Activated gamma-delta T cell treated with anti-CD3 and anti-CD28 coated beads, Interleukin-2, amount 50 U/mL, for 16 hours (primary cell): Measurements from ENCODE around the gene HPGDS.
"Not testable (repeated sequence)": the region's sequence is repeated elsewhere in the genome, so short reads cannot be mapped to it uniquely, and the experiment has no call there.

Source experiments
- DNase-seq: peaks from one replicate; pipeline ENCODE4 v3.0.0-alpha.2; 2020; ENCODE audit warnings: low read depth

HPGDS gene

DNA sequence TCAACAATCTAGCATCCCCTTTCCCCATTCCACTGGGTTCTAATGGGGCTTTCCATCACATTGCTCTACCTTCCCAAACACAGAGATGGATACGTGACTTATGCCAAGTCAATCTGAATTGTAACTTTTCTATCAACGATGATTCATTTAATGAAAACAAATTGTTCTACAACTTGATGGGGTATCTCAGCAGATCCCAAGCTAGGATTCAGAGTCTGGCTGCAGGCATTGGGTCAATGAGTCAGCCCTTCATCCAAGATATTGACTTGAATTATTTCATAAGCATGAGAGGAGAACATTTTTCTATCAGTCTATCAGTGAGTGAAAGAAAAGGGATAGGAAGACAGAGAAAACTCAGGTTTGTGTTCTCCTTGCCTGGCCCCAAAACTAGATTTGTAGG lies 15.0 kb upstream of the HPGDS start:
- DNase-seq = no peak

DNA sequence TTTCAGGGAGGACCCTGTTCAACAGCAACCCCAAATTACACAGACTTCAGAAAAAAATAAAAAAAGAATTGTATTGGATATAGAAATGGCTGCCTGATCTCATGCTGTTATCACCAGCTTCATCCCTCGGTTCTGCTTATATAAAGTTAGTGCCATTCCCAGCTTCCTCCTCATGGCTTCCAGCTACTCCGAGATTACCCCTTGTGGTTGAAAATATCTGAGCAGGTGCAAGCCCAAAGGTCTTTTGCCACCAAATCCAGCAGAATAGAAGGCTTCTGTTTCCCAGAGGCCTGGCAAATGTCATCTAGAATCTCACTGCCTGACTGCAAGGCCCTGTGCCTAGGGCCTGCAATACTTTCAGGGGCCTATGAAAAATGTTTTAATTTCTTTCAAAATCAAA lies 13.8 kb upstream of the HPGDS start:
- DNase-seq = no peak

DNA sequence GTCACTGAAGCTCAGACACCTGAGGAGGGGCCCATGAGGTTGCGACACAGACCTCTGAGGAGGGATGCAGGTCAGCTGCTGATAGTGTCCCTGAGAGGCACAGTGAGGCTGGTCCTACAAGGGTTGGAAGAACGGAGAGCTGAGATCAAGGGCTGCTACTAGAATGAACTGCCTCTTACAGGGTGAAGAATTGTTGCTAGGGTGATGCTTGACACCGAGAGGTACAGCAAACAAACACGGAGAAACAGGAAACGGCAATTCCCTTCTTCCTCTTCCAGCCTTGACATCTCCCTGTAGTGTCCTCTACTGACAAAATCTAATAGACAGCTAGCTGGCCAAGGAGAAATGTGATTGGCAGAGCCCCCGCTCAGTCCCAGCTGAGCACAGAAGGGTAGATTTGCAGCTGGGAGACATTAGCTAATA lies 11.8 kb upstream of the HPGDS start:
- DNase-seq = no peak

DNA sequence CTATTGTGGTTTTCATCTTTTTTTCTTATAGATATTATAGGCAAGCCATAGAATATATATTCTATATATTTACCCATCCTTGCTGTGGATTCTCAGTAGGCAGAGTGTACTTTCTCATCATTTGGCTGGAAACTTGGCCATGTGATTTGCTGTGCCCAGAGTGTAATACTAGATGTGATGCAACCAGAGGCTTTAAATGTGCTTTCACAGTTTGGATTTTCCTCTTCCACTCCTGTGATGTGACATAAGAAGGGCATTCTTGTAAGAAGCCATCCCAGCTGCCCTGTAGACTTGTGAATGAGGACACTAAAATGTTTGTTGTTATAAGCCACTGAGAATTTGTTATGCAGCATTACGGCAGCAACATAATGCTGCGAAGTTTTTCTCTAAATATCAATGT lies 10.4 kb upstream of the HPGDS start:
- DNase-seq = no peak

DNA sequence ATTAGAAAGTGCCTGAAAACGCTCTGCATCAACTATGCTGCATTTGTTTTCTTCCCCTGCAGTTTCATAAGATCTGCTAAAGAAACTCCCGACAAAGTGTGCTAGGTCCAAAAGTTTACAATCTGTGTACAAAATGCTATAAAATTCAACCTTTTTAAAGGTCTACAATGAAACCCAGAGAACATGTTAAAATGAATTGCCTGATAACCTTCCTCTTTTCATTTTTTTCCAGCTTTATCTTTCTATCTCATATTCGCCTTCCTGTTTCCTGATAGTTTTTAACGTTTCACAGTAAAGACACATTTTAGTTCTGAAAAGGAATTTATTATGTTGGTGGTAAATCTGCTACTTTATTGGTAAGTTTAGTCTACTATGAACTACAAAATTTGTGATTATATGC lies 9.5 kb upstream of the HPGDS start:
- no peak for DNase-seq

DNA sequence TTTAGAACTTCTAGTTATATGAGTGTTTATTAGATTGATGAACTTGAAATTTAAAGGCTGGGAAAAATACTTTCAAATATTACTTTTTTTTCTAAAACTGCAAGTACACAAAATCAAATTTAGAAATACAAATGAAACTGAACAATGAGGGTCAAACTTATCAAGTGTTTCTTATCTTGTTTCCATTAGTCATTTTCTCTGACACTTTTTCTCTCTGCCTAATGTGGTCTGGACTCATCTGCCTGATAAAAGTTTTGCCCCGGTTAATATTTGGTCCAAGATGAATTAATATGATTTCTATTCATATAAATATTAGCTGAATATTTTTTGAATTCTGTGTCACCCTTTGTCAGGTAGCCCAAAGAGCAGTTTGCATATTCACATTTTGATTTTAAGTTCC lies 8.7 kb upstream of the HPGDS start:
- no peak for DNase-seq

DNA sequence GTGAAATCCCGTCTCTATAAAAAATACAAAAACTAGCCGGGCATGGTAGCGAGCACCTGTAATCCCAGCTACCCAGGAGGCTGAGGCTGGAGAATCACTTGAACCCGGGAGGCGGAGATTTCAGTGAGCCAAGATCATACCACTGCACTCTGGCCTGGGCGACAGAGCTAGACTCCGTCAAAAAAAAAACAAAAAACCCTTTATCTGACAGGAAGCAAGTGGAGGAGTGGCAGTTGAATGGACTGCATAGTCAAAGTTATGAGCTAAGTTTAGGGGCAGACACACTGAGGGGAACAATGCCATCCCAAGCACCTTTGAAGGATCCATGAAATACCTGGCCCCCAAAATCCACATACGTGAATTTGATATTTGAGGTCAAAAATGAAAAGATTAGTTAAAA lies 7.5 kb upstream of the HPGDS start:
- DNase-seq = no peak

DNA sequence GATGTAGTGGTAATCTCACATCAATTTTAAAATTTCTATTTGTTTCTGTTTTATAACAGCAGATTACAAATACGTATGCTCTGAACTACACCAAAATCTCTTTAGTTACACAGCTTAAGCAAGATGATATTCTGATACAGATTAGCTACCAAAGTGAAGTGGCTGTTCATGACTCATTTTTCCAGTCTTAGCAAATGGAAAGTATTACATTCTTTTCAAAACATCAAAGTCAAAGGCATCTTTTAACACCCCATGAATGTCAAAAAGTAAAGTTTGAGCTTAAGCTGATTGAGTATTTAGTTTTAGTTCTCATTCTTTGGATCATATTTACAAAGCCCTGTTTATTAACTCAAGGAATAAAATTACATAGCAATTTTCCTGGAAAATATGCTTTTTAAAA lies 6.6 kb upstream of the HPGDS start:
- DNase-seq = no peak

DNA sequence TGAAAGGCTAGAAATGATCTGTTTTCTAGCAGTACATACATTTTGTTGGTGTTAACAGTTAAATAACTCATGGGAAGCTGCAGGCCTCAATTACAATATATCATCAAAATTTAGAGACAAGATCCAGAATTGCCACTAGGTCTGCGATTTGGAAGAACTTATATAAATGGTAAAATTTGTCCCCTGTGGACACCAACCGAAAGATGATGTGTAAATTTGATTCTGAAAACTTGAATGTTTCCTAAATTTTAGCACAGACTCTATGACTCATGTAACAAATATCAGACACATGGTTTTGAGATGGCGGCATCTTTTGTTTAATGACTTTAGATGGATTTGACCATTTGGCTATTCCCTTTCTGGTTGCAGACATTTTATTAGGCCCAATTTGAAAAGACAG lies 6.0 kb upstream of the HPGDS start:
- no peak for DNase-seq

DNA sequence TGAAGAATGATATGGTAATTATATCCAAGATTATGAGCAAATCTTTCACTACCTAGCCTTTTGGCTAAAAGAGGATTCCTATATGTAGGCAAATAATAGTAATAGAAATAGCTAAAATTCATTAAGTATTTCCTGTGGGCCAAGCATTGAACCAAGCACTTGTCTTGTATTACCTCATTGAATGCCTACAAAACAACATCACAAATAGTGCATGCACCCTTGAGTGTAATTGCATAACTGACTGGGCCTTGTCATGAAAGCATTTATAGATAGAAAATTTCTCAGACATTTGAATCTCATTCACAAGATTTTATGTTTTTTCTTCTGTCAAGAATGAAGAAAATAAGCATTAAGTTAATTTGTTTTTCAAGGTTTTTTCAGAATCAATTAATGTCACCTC lies 3.9 kb upstream of the HPGDS start:
- DNase-seq = no peak

DNA sequence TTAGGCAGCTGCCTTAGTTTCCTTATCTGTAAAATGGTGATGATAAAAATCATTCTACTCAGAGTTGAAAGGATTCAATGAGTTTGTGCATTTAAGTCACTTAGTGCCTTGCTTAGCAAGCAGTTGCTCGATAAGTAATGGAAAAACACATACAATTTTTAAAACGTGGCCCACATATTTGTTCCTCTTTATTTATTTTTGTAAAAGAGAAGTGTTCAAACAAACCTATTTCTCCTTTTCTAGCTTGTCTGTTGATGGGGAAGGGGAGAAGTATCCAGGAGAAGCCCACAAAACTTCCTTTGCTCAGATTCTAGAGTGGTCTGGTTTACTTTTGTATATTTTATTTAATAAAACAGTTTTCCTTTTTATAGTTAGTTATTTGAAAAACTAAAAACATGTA lies 3.3 kb upstream of the HPGDS start:
- DNase-seq = no peak

DNA sequence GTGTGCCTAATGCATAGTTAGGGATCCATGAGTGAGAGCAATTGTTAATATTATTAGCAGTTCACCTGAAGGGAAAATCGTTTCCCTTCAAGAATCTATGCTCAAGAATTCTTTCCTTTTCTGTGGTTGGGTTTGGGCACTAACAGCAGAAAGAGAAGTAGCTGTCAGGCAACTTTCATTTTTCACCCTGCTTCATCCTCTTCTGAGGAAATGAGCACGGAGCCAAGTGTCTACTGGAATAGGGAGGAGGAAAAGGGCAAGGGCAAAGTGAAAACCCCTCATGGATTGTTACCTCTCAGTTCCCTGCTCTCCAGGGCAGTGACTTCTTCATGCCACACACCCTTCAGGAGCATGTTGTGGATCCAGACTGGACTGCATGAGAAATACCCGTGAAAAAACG lies 2.6 kb upstream of the HPGDS start:
- DNase-seq = no peak

DNA sequence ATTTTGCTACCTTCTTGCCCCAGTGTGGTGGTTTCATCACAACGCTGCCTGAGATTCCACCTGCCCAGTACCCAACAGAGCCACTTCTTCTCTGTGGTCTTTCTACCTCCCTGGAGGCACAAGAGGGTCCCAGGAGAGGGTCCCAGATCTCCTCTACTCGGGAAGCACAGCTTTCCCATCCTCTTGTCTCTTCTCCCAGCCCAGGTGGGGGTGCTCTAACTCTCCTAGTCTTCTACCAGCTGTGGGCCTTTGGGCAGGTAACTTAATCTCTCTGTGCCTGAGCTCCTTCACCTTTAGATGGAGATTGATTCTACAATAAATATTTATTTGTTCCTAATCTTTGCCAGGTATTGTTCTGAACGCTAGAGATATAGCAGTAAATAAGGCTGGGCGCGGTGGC lies 1.8 kb upstream of the HPGDS start:
- DNase-seq = no peak

DNA sequence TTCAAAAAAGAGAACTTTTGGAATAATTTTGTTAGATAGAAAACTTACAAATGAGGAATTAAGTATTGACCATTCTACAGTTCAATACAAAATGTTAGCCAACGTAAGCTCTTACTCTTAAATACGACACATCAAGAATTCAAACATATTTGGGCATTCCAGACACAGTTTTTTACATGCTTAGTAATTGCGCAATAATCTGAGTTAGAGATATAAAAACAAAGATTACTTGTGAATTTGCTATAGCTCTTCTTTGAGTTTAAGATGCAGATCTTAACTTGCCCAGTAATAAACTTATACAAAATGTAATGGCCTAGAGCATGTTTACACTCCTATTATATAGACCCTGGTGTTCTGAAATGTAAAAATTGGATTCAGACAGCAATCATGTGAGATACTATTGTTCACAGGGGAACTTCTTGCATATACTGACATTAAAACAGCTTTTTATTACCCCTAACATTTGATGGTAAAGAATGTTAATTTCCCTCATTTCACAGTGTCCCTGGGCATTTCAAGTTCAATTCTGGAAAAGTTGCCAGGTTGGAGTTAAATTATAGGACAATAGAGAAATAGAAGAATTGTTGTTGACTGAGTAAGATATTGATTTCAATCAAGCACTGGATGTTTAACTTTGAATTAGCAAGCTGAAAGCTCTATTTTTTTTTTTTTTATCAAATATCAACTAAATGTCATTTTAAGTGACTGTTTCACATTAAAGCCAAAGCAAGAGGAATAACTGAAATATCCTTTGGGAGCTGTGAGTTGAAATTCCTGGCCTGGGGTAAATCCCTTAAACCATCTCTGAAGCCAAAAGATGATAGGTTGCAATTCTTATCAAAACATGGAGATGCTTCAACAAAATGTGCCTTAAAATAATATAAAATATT lies 910 bp downstream of the HPGDS start:
- DNase-seq = no peak

DNA sequence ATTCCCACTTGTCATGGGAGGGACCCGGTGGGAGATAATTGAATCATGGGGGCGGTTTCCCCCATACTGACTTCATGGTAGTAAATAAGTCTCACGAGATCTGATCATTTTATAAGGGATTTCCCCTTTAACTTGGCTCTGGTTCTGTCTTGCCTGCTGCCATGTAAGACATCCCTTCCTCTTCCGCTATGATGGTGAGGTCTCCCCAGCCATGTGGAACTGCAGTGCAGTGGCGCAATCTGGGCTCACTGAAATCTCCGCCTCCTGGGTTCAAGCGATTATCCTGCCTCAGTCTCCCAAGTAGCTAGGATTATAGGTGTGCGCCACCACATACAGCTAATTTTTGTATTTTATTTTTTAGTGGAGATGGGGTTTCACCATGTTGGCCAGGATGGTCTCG lies 2.9 kb downstream of the HPGDS start:
- no peak for DNase-seq

DNA sequence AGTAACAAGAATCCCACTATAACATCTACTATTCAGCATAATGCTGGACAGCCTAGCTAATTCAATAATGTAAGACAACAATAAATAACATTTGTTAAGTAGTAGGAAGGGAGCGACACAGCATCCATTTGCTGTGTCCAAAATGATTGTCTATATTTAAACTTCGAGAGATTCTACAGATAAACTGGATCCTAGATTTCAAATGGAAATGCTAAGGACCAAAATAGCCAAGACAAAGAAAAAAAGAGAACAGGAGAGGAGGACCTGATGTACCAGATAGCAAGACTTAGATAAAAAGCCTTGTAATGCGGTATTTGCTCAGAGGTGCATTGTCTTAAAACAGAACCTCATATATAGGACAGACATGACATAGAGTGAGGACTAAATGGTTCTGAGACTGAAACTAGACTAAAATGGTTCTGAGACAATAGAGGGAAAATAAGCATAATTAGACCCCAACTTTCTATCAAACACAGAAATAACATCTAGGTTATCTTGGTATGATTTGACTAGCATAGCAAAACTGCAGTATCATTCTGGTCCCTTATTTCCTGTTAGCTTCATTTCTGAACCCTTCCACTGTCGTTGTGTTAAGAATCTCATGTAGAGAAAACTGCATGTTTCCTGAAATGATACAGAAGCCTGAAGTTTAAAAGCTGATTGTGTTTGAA lies 3.8 kb downstream of the HPGDS start:
- DNase-seq = no peak

DNA sequence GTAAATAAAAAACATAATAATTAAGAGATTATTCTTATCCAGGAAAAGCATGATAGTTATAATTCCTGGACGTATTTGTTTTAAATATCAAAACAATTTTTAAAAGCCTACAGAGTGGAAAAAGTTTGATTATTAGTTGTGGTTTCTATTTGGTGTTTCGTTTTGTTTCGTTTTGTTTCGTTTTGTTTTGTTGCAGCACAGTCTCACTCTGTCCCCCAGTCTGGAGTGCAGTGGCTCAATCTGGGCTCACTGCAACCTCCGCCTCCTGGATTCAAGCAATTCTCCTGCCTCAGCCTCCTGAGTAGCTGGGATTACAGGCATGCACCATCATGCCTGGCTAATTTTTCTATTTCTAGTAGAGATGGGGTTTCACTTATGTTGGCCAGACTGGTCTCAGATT lies 5.8 kb downstream of the HPGDS start:
- not testable (repeated sequence) for DNase-seq

DNA sequence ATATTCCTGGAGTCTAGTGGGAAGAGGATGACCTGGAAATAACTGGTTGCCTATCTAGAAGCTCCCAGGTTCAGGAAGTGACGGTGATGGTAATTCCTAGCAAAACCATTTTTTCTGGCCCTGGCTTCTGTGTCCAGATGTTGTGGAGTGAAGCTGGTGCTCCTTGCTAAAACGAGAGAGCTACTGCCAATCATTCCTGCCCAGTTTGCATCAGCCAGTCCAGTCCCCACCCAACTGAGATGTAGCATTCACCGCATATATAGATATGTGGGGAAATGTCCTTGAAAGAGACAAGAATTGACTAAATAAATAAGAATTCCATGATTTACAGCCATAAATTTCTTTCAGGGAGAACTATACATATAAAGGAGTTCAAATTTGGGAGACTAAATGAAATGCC lies 6.3 kb downstream of the HPGDS start:
- DNase-seq = no peak

DNA sequence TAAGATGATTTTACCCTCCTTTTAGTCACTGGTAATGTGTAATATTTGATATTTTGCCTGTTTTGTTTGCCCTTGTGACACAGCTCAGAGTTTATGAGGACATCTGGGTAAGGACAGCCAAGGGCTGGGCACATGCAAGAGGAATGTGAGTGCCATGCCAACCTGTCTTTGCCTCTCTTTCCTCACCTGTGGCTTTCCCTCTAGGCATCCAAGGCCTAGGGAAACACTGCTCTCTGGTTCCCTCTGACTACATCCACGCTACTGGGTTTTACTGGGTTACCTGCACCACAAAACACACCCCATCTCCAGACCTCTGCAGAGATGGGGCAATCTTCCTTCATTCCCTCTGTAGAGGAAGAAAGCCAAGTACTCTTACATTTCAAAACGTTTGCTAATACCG lies 7.7 kb downstream of the HPGDS start:
- DNase-seq = no peak

DNA sequence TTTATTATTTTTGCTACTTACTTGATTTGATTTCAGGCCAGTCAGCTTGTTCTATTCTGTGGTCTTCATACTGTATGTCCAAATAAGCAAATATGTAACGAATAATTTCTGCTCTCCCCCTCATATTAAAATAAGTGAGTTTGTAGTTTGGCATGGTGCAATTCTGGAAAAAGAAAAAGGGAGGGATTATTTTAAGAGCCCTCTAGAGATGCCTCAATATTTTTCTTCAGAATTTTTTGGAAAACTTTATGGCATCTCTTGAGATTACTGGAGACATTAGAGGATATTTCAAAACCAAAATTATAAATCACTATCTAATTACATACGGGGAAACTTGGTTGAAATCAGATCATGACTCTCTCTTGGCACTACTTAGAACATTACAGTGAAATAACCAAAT lies 8.2 kb downstream of the HPGDS start:
- DNase-seq = no peak

DNA sequence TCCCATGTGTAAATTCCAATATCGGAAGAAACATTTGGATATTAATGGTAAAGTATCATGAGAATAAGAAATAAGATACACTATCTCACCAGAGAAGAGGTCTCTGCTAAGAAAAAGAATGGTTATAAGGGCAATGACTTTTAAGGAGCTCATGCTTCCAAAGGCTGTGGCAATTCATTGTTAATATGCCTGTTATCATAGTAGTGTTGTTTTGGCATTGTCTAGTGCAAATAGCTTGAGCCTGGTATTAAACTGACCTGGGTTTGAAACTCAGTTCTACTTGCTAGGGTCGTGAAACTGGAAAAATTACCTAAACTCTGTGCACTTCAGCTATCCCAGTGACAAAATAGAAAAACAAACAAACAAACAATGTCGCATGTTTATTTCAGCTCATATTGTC lies 8.8 kb downstream of the HPGDS start:
- no peak for DNase-seq

DNA sequence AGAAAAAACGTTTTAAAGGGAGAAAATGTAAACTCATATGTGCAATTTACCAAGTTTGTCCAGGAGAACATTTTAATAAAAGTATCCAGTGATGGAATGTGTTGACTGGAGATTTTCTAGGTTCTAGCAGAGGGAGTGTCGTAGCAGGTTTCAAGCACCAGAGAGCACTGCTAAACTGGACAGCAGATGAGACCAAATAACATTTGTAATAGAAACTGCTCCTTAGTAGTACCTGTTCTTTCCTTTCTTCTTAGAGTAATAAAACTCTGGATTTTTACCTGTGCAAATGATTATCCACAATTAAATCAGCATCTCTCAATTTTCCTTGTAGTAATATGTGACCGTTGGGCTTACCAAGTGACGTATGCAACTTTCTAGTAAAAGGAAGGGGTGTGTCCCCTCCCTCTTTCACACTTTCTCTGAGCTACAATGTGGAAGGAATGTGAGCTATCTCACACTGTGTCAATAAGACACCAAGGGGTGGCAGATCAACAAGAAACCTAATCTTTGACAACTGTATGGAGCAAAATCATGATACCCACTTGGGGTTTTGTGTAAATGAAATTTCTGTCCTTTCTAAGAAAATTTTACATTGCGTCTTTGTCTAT lies 9.5 kb downstream of the HPGDS start:
- no peak for DNase-seq

DNA sequence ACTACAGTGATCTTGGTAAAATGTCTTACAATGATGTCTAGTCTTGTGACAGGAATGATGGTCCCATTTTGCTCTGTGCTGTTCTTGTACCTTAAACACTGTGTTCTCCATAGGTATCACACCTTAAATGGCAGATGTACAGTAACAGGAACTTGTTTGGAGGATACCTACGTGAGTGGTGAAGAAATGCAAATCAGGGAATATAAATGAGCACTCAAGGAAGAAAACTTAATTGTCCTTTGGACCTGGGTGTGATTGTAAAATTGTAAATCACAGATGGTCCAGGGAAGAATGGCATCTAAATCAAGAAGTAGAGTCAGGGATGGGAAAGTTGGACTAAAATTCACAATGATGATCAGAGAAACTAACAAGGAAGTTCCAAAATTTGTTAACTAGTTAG lies 12.7 kb downstream of the HPGDS start:
- DNase-seq = no peak
